Testis (tissue), 3 donors: ENCODE data around the gene ATP11A. TPM values are rescaled to one million over a fixed set of nuclear protein-coding genes. Genes with fewer than 3 reads are reported as not detected.
A peak's percentile ranks its signal among the peaks of the same experiment; 100 is the strongest.

Experiments used
- DNase-seq: peaks from one replicate; pipeline ENCODE4 v3.0.0-alpha.2; 2019
- H3K27ac ChIP-seq, 2 donors: fragments of 200-600 bp; sonication (generic); one replicate each; pipeline ENCODE4 v1.5.1; 2019
- H3K27me3 ChIP-seq: fragments of 200-600 bp; sonication (generic); one replicate; pipeline ENCODE4 v1.5.1; 2019
- H3K36me3 ChIP-seq: fragments of 200-600 bp; sonication (generic); one replicate; pipeline ENCODE4 v1.5.1; 2017; ENCODE audit warnings: low read depth; ENCODE audit errors: missing control alignments
- H3K4me1 ChIP-seq: fragments of 200-600 bp; sonication (generic); one replicate; pipeline ENCODE4 v1.5.1; 2019
- H3K4me3 ChIP-seq, 2 donors: fragments of 200-600 bp; sonication (generic); one replicate each; pipeline ENCODE4 v1.5.1; 2017 to 2019
- H3K9me3 ChIP-seq: fragments of 200-600 bp; sonication (generic); one replicate; pipeline ENCODE4 v1.5.1; 2017
- CTCF ChIP-seq, 3 experiments: fragments of 450-650 bp in 2 of 3; fragments of 200-600 bp in 1 of 3; sonication (generic) in 1 of 3; IDR thresholded peaks; one replicate each; pipeline ENCODE4 v1.5.1; 2016 to 2019; ENCODE audit warnings: antibody characterized with exemption in 3 of 3, mild to moderate bottlenecking in 2 of 3, moderate library complexity in 1 of 3
- POLR2A ChIP-seq: fragments of 450-650 bp; IDR thresholded peaks from one replicate; pipeline ENCODE4 v1.6.1; 2017; ENCODE audit warnings: antibody characterized with exemption, mild to moderate bottlenecking, moderate library complexity
- WGBS, 2 donors: methylation state at CpG; one replicate each; pipeline ENCODE4 v1.1.5; 2018; 5-methylcytosine and 5-hydroxymethylcytosine counted together
- intact Hi-C: fragments of 100-400 bp; cut with DNase I; formaldehyde crosslinking; loops from one replicate; pipeline ENCODE4 v1.15.1; 2023; ENCODE audit warnings: low total_unique reads
- polyA plus RNA-seq: library from polyadenylated mRNA; stranded (reverse); fragments of 350-450 nt; fragmentation: Illumina TruSeq; extraction: RNeasy Lipid Tissue Mini Kit (QIAGEN cat#74804); gene quantifications from one replicate; pipeline ENCODE4 v1.2.3, GENCODE V29; 2014; ENCODE audit warnings: low read depth, low replicate concordance; ENCODE audit not compliant: insufficient read depth
- total RNA-seq, 2 donors: library from RNA; depleted of rRNA; stranded (reverse); fragments of >200 nt; gene quantifications; one replicate each; pipeline ENCODE4 v1.2.3, GENCODE V29; 2016

Gene ATP11A
- total and polyA plus RNA-seq, 3 donors from 2014 or later: 34.4 to 122 (median 112) TPM

- intact Hi-C loops: no loop called here
- no peak for TF ChIP-seq CTCF (IDR thresholded peaks at IDR 0.05)
- no peak for TF ChIP-seq POLR2A
- no peaks in the 10 kb centered on the region for H3K27me3 ChIP-seq
- no peak overlapping the region for H3K27ac ChIP-seq
- H3K36me3 ChIP-seq: no peaks in the 10 kb centered on the region
- WGBS, 2 donors: 75 to 82% methylated on average over 6 of the region's 6 CpGs
- DNase-seq: no peak
- peak overlapping the region in 1 of 2 donors; percentile 50 for H3K4me3 ChIP-seq
- H3K4me1 ChIP-seq: no peaks in the 10 kb centered on the region
- H3K9me3 ChIP-seq: no peaks in the 10 kb centered on the region
Measured at GRCh38 chr13:112911883-112912282, 222.0 kb downstream of the ATP11A start.

- H3K27me3 ChIP-seq: no peaks in the 10 kb centered on the region
- no peaks in the 10 kb centered on the region for H3K36me3 ChIP-seq
- no peak for DNase-seq
- WGBS, 2 donors: 45 to 83% methylated on average over 1 of the region's 1 CpG
- no peak overlapping the region for H3K4me3 ChIP-seq
- no peak overlapping the region for H3K27ac ChIP-seq
- no peaks in the 10 kb centered on the region for H3K4me1 ChIP-seq
- H3K9me3 ChIP-seq: no peaks in the 10 kb centered on the region
- intact Hi-C loops: no loop called here
- TF ChIP-seq CTCF (IDR thresholded peaks at IDR 0.05): no peak
- no peak for TF ChIP-seq POLR2A
Measured at GRCh38 chr13:112912726-112913440, 223.0 kb downstream of the ATP11A start.

- no peak overlapping the region for H3K4me3 ChIP-seq
- no peaks in the 10 kb centered on the region for H3K27me3 ChIP-seq
- no peak overlapping the region for H3K27ac ChIP-seq
- intact Hi-C loops: no loop called here
- no peaks in the 10 kb centered on the region for H3K9me3 ChIP-seq
- H3K36me3 ChIP-seq: no peaks in the 10 kb centered on the region
- no peak for DNase-seq
- TF ChIP-seq POLR2A: no peak
- no peak for TF ChIP-seq CTCF (IDR thresholded peaks at IDR 0.05)
- WGBS, 2 donors: 93 to 95% methylated on average over 9 to 14 of the region's 14 CpGs
- H3K4me1 ChIP-seq: no peaks in the 10 kb centered on the region
Measured at GRCh38 chr13:112916296-112916695, 226.5 kb downstream of the ATP11A start.

- no peaks in the 10 kb centered on the region for H3K4me1 ChIP-seq
- DNase-seq: no peak
- intact Hi-C loops: no loop called here
- H3K9me3 ChIP-seq: no peaks in the 10 kb centered on the region
- H3K27me3 ChIP-seq: no peaks in the 10 kb centered on the region
- 92 to 94% methylated on average over 29 of the region's 29 CpGs for WGBS, 2 donors
- H3K36me3 ChIP-seq: no peaks in the 10 kb centered on the region
- H3K4me3 ChIP-seq: no peak overlapping the region
- TF ChIP-seq POLR2A (no peak), CTCF (IDR thresholded peaks at IDR 0.05) (no peak)
- no peak overlapping the region for H3K27ac ChIP-seq
Measured at GRCh38 chr13:112917056-112917664, 227.3 kb downstream of the ATP11A start.

GRCh38 chr13:112917737-112918136 lies 227.9 kb downstream of the ATP11A start:
- intact Hi-C loops: no loop called here
- 93 to 94% methylated on average over 3 of the region's 3 CpGs for WGBS, 2 donors
- Histone ChIP-seq H3K4me3 (no peak overlapping the region), H3K4me1 (no peaks in the 10 kb centered on the region), H3K27me3 (no peaks in the 10 kb centered on the region), H3K9me3 (no peaks in the 10 kb centered on the region), H3K36me3 (no peaks in the 10 kb centered on the region), H3K27ac (no peak overlapping the region)
- TF ChIP-seq POLR2A: no peak
- no peak for TF ChIP-seq CTCF (IDR thresholded peaks at IDR 0.05)
- no peak for DNase-seq
